HG03103 (cell line): Measurements from ENCODE around the gene TMEM132D.

Experiments
- ATAC-seq: cut with Tn5 transposase; IDR thresholded peaks from one replicate; pipeline ENCODE4 v1.9.1; 2021; ENCODE audit warnings: low read depth; ENCODE audit not compliant: unreplicated experiment

Gene TMEM132D

DNA sequence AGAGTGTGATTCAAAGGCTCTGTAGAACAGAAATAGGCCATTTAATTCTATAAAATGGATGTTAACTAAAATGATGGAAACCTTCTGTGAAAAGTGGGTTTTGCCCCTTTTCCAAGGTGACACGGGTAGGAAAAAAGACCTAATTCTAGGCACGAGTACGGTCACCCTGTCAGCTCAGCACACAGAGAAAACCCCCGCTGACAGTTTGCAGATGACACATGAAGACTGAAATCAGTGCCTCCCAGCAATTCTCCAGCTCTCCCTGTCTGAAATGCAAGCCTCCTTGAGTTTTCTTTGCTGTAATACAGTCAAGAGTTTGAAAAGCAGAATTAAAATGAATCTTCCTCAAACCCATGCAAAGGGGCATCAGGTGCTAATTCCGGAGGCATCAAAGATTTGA is 230.0 kb downstream of the TMEM132D start:
- ATAC-seq: no peak

DNA sequence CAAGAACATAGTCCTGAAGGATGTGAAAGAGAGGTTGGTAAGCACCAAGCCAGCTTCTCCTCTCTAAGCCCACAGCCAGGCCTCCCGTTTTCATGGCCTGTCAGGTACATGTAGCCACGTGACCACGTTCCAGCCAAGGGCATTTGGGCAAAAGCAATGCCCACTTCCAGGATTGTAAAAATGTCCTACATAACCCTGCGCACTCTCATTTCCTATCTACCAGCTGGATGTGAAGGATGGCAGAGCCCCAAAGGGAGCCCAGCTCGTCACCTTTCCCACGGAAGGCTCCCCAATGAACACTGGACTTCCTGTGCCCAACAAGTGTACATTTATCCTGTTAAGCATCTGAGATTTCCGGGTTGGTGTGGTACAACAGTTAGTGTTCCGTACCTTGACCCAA is 231.7 kb downstream of the TMEM132D start:
- ATAC-seq: no peak

- no peak for ATAC-seq
These were observed 233.4 kb downstream of the TMEM132D start for GRCh38 chr12:129670256-129670920.

- no peak for ATAC-seq
These were observed 238.4 kb downstream of the TMEM132D start for GRCh38 chr12:129665414-129665813.

GRCh38 chr12:129662234-129662633 is 241.6 kb downstream of the TMEM132D start:
- ATAC-seq: no peak

DNA sequence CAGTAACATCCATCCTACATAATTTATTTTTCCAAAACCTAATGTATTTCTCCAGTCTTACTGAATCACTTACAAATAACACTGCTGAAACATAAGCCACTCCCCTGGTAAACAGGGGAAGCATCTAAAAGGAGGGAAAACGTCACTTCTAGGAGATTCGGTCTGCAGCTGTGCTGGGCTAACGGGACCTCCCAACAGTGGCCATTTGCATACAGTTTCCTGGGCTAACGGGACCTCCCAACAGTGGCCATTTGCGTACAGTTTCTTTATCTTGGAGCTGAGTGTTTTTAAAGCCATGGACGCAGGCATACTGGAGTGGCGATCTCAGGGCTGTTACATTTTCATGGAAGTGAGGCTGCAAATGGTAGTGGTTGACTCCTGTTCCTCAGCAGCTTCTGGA is 242.9 kb downstream of the TMEM132D start:
- ATAC-seq: no peak

DNA sequence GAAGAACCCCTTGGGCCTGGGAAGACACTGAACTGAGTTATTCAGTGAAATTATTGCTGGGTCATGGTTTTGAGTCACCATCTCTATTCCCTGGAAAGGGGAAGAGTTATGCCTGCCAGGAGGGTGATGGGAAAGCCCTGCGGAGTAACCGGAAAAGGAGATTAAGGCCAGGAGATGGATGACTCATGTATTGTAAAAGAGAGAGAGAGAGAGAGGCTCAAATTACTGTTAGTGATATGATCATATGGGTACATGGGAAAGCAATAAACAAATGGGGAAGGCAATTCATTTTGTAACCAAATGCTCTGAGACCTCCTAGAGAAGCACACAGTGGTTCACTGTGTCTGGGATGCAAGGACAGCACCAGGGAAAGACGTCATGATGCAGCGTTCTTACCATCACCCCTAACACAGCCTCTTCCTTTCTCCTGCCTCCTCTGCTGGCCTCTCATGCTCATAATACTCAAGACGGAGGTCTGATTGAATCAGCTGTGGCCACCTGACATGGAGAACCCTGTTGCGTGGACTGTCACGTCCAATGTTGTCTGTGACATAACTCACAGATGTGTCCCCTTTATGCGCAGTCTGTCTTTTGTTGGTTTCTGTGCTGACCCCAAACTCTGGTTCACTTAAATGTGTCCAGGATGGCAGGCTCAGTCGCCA is 243.7 kb downstream of the TMEM132D start:
- no peak for ATAC-seq

DNA sequence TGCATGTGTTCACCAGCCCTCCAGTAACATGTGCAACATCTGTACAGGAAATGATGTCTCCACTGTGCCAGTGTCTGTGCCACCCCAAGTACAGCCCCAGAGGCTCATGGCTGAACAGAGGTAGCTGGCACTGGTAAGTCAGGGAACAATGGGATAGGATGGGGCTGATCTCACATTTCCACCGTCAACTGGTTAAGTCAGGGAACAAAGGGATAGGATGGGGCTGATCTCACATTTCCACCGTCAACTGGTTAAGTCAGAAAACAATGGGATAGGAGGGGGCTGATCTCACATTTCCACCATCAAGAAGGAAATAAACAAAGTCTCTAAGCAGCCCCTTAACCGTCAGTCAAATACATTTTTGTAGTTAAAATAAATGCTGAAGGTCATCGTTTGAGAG is 246.6 kb downstream of the TMEM132D start:
- no peak for ATAC-seq

- ATAC-seq: no peak
These were observed 251.9 kb downstream of the TMEM132D start for GRCh38 chr12:129651951-129652350.

DNA sequence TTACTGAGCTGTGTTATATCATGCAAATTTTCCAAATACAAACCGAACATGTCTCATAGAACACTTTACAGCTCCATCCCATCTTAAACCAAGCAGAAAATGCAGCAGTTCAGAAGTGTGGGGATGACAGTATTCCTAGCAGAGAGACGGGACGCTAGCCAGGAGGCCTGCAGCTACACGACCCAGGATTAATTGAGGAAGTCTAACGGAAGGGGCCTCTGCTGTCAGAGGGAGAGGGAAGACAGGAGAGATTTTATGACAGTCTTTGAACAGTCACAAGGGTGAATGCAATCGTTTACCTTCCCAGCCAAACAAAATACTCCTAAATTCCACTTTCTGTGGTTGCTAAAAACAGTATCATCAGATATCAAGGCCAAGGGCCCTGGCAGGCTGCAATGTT is 261.9 kb downstream of the TMEM132D start:
- no peak for ATAC-seq

DNA sequence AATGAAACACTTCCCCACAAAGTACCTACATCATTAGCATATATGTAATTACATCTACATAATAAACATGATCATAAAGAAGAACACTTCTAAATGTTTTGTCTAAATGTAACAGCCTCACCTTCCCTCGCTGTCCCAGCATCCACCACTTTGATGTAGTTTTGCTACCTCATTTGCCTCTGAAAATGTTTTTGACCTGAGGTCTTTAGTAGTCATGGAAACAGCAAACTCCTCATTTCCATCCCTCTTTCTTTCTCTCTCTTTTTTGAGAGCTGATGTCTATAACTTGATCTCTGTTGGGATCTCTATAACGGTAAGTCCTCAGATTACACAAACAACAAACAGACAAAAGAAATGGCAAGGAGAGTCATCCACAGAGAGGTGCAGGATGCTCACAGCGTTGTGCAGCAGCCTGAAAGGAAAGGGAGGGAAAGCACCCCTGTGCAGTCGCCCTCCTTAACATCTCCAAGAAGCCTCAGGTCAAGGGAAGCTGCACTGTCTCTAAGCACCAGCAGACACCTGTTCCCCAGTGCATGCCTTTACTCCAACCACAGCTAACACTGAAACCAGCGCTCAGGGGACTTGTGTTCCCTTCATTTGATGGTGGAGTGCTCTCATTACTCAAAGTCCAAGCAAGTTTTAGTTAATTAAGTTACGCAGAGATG is 268.7 kb downstream of the TMEM132D start:
- ATAC-seq: no peak

- no peak for ATAC-seq
These were observed 272.5 kb downstream of the TMEM132D start for GRCh38 chr12:129631316-129631715.

DNA sequence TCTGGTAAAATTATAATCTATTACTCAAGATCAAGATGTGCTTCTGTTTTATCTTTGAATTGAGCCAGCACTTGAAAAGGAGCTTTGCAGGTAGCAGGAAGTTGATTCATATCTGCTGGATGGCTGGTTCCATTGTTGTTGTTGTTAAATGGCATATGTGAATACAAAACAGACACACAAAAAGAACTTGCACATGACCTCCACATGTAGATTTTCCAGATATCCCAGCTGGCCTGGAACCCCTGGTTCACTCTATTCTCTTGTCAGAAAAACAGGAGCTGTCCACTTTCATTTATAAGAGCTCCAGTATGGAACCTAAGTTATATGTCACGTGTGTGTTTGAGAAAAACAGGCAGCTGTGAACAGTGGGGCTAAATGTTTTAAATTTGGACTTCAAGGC is 273.9 kb downstream of the TMEM132D start:
- ATAC-seq: no peak

DNA sequence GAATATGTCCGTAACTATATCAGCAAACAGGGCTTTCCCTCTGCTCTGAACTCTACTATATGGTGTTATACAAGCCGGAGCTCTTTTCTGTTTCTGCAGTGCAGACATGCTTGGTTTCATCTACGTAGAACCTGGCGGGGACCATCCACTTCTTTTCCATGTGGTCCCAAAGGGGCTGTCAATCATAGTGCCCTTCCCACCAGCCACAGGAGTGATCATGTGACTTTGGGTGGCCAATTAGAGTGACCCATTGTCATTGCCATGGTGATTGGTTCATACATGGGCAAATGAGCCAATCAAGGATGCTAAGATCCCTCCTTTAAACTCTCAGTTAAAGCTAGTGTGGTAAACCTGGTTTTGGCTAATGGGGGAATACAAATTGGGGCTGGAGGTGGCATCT is 281.3 kb downstream of the TMEM132D start:
- no peak for ATAC-seq

GRCh38 chr12:129619271-129619670 is 284.6 kb downstream of the TMEM132D start:
- no peak for ATAC-seq

DNA sequence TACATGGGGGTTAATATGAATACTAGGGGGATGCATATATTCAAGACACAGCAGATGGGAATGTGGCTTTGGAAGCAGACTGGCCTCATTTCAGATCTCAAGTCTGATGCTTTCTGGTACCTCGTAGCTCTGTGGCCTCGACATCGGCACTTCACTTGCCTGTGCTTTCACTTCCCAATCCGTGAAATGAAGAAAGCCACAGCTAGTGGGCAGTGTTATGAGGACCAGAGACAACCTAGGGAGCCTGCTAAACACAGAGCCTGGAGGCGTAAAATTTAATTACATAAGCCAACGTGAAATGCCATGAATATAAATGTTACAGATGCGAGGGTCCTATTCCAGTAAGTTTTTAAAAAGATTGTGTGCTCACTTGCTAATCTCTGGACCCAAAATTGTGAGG is 286.0 kb downstream of the TMEM132D start:
- ATAC-seq: no peak

- ATAC-seq: no peak
These were observed 288.8 kb downstream of the TMEM132D start for GRCh38 chr12:129615001-129615400.

GRCh38 chr12:129614221-129614885 is 289.5 kb downstream of the TMEM132D start:
- ATAC-seq: no peak

GRCh38 chr12:129613314-129613713 is 290.5 kb downstream of the TMEM132D start:
- no peak for ATAC-seq

DNA sequence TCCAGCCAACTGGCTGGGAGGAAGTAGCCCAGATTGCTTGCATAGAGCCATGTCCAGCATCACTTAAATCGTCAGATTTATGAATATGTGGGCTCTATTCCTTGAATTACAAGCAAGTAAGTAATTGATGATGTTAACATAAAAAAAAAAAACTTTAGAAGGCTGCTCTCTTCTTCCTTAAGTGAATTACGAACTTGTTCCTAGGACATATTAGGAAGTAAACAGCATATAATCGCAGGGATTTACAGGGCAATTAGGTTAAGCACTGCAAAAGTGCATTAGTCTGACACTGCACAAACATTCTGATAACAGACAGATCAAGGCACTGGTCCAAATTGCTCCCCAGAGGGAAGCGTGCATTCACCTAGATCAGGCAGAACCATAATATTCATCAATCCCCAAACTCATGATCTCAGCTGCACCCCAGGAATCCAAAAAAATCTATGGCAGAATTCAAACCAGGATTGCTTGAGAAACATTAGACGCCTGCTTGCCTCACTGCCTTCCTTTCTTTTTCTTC is 293.2 kb downstream of the TMEM132D start:
- no peak for ATAC-seq

DNA sequence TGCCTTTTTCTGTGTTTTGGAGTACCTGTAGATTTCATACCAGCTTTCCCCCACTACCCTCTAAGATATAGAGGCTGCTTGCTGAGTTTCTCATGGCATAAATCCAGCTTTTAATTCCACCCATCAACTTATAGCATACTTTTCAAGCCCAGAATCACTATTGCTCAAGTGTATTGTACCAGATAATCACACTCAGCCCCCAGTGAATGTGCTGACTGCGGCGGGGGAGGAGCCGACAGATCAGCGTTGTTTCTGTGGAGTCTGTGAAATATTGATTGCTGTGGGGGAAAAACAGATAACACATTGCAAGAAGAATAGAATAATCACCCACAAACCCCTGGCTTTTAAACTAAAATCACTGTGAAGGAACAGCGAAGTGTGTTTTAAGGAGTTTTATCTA is 296.1 kb downstream of the TMEM132D start:
- ATAC-seq: no peak
